Measurements from ENCODE around the gene MINDY1. TPM values are rescaled to one million over a fixed set of nuclear protein-coding genes. Genes with fewer than 3 reads are reported as not detected.

MINDY1 gene
- total and polyA plus RNA-seq, 9 of the 15 experiments (the other 6 are each of a cell fraction or from before 2014, with no cell fraction given), result 0.49 to 11.0 (median 6.0) TPM

DNA sequence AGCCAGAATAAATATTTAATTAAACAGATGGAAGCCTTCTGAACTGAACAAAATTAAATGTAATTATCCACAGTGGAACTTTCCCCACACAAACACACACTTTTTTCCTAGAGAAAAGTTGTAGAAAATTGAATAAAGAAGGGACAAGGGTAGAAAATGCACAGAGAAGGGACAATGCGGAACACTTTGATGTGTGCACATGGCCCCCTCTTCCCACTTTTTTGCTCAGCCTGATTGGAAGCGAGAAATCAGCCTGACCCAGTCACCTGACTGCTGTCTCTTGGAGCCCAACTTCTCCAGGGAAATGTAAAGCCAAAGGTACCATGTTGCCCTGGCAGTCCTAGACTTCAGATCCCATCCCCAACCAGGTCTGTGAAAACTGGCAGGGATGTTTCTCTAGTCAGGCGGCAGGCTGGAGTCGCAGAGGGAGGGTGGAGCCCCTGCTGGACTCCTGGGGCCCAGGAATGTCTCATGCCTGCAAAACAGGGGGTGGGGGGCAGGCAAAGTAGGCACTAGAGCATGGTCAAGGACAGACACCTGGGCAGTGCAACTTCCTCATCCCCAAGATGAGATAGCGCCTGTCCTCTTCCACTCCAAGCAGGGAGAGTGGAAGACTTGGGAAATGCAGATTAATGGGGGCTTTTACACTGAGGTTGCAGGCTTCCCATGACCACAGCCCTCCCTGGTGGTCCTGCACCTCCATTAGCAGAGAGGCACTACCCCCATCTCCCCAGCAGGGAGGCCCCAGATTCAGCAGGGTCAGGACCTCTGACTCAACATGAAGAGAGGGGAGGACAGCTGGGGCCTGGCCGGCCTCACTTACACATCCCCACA lies 34.9 kb downstream of the MINDY1 start (continued):
- TF ChIP-seq FOSL1 (tag; conservative IDR thresholded peaks at IDR 0.05) (peak; percentile 38), KDM1A (IDR thresholded peaks at IDR 0.05) (peak; percentile 29 to 48; a peak in 1 of 4 replicates), CTBP1 (IDR thresholded peaks at IDR 0.05; ENCODE audit: borderline replicate concordance) (0 out of 2 replicates have a peak, but pooled peaks have one; percentile 30), HOXB6 (CRISPR knock-in tag; IDR thresholded peaks at IDR 0.05; ENCODE audit: borderline replicate concordance) (no peak), ZBTB49 (CRISPR knock-in tag; IDR thresholded peaks at IDR 0.05; ENCODE audit: borderline replicate concordance) (no peak), MAFK (IDR thresholded peaks at IDR 0.05; ENCODE audit: low read length) (no peak), ARID1B (IDR thresholded peaks at IDR 0.05) (peak; percentile 27; the same call in 1 of the 2 replicates), DPF2 (IDR thresholded peaks at IDR 0.05) (0 out of 2 replicates have a peak, but pooled peaks have one; percentile 42), CLOCK (CRISPR knock-in tag; IDR thresholded peaks at IDR 0.05; ENCODE audit: borderline replicate concordance) (no peak), ETS1 (conservative IDR thresholded peaks at IDR 0.05; ENCODE audit: control insufficient read depth, low read depth, low read length) (0 out of 2 replicates have a peak, but pooled peaks have one; percentile 23), CEBPB (tag; IDR thresholded peaks at IDR 0.05) (peak; percentile 15; the same call in 1 of the 2 replicates), HEY1 (CRISPR knock-in tag; IDR thresholded peaks at IDR 0.05; ENCODE audit: borderline replicate concordance) (no peak), ZBTB33 (CRISPR knock-in tag; IDR thresholded peaks at IDR 0.05) (no peak), SMARCE1 (IDR thresholded peaks at IDR 0.05) (peak; percentile 45; the same call in 1 of the 2 replicates)
- TF ChIP-seq, protein P1, sequence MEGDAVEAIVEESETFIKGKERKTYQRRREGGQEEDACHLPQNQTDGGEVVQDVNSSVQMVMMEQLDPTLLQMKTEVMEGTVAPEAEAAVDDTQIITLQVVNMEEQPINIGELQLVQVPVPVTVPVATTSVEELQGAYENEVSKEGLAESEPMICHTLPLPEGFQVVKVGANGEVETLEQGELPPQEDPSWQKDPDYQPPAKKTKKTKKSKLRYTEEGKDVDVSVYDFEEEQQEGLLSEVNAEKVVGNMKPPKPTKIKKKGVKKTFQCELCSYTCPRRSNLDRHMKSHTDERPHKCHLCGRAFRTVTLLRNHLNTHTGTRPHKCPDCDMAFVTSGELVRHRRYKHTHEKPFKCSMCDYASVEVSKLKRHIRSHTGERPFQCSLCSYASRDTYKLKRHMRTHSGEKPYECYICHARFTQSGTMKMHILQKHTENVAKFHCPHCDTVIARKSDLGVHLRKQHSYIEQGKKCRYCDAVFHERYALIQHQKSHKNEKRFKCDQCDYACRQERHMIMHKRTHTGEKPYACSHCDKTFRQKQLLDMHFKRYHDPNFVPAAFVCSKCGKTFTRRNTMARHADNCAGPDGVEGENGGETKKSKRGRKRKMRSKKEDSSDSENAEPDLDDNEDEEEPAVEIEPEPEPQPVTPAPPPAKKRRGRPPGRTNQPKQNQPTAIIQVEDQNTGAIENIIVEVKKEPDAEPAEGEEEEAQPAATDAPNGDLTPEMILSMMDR (IDR thresholded peaks at IDR 0.05 in 2 of 3, conservative IDR thresholded peaks at IDR 0.05 in 1 of 3; ENCODE audit: insufficient read depth in 2 of 3, low read depth in 1 of 3, low read length in 3 of 3), result peak; percentile 12 to 69 (median 46); a peak in 4 of 6 replicates

All from K562 (cell line).